ENCODE results near the gene TBX5. TPM values are rescaled to one million over a fixed set of nuclear protein-coding genes. Genes with fewer than 3 reads are reported as not detected.
A peak's percentile ranks its signal among the peaks of the same experiment; 100 is the strongest.

TBX5 gene
- total and polyA plus RNA-seq, 2 of the 4 experiments (the other 2 are of a cell fraction) = 13.3 to 14.7 TPM

- intact Hi-C loops (cut with micrococcal nuclease) (no loop called here), dilution Hi-C loops (cut with HindIII; ENCODE audit: low sequenced_read_pairs, unreplicated experiment) (no loop called here), in situ Hi-C loops (cut with MboI; ENCODE audit: low sequenced_read_pairs) (no loop called here)
- Histone ChIP-seq H4K20me1 (ENCODE audit: insufficient read depth, low read length) (no peaks in the 10 kb centered on the region), H4K91ac (ENCODE audit: insufficient read depth, low read depth, low read length) (no peak overlapping the region), H2AK9ac (replicated peaks; ENCODE audit: low read depth, low read length, poor library complexity) (no peak overlapping the region), H3K14ac (replicated peaks; ENCODE audit: low read depth, low read length) (no peak overlapping the region), H4K5ac (ENCODE audit: low read depth, low read length) (no peak overlapping the region), H3K4ac (ENCODE audit: low read depth, low read length) (no peak overlapping the region), H2AK5ac (ENCODE audit: low read depth, low read length) (no peak overlapping the region), H2AFZ (replicated peaks; ENCODE audit: low read length, poor library complexity) (no peak overlapping the region), H2BK15ac (ENCODE audit: low read depth, low read length) (no peak overlapping the region), H3K18ac (ENCODE audit: low read depth, low read length) (no peak overlapping the region), H3K56ac (ENCODE audit: extremely low read depth, insufficient read depth, low read length) (no peak overlapping the region), H3K9ac (ENCODE audit: low read depth, low read length) (no peak overlapping the region), H2BK20ac (ENCODE audit: low read depth, low read length) (no peak overlapping the region), H3K9me1 (ENCODE audit: insufficient read depth, low read length) (peaks cover 16% of the 10 kb centered on the region), H3K4me2 (ENCODE audit: low read depth, low read length) (no peak overlapping the region), H3K4me1 (ENCODE audit: control insufficient read depth, insufficient read depth, low read length) (peaks cover 3% of the 10 kb centered on the region), H3K79me1 (ENCODE audit: low read depth in 1 of 2, low read length in 2 of 2) (no peaks in the 10 kb centered on the region), H3K36me3 (ENCODE audit: control insufficient read depth, insufficient read depth, low read length) (no peaks in the 10 kb centered on the region), H3K4me3 (ENCODE audit: insufficient read depth, low read depth, low read length) (no peak overlapping the region), H2BK120ac (ENCODE audit: low read depth, low read length) (0 out of 2 replicates have a peak overlapping the region, but pooled peaks have one; percentile 55), H3K27me3 (ENCODE audit: control insufficient read depth, insufficient read depth, low read length) (no peaks in the 10 kb centered on the region), H3K23ac (ENCODE audit: low read depth, low read length) (no peak overlapping the region), H2BK5ac (ENCODE audit: low read depth, low read length, poor library complexity, severe bottlenecking) (no peak overlapping the region), H3K9me3 (ENCODE audit: control insufficient read depth, insufficient read depth, low read length) (no peaks in the 10 kb centered on the region), H3K27ac (ENCODE audit: insufficient read depth, low read length) (no peak overlapping the region), H4K8ac (ENCODE audit: low read depth in 2 of 2, low read length in 2 of 2) (no peak overlapping the region)
- CTCF ChIA-PET = interaction anchor here (1.0 to 1.2 kb wide), 2 partner anchors 12 to 57 kb away, joined by 3 to 4 read pairs; no protein-coding TSS in a partner anchor
- BruUV-seq (replicated peaks) = no TSS peak
- WGBS, 2 experiments (ENCODE audit: extremely low coverage in 2 of 2, insufficient read length in 1 of 2) = 67% methylated on average over 1 of the region's 4 CpGs; no CpG with 5 or more reads in 1 of the 2 experiments
- TF ChIP-seq CEBPB (IDR thresholded peaks at IDR 0.05; ENCODE audit: low read depth, low read length) (no peak), MXI1 (IDR thresholded peaks at IDR 0.05; ENCODE audit: borderline replicate concordance, low read depth, low read length) (no peak), BHLHE40 (IDR thresholded peaks at IDR 0.05; ENCODE audit: low read depth, low read length) (no peak), RAD21 (IDR thresholded peaks at IDR 0.05; ENCODE audit: low read length) (no peak), RCOR1 (IDR thresholded peaks at IDR 0.05; ENCODE audit: insufficient replicate concordance, low read length) (no peak), RFX5 (IDR thresholded peaks at IDR 0.05; ENCODE audit: low read depth, low read length) (no peak), MAFK (IDR thresholded peaks at IDR 0.05; ENCODE audit: low read depth, low read length) (no peak), CTCF (conservative IDR thresholded peaks at IDR 0.05; ENCODE audit: low read depth, low read length) (no peak), SMC3 (IDR thresholded peaks at IDR 0.05; ENCODE audit: low read depth, low read length) (no peak), MAZ (IDR thresholded peaks at IDR 0.05; ENCODE audit: borderline replicate concordance, low read depth, low read length) (no peak), NFE2L2 (IDR thresholded peaks at IDR 0.05; ENCODE audit: low read depth, low read length) (no peak), ELK1 (IDR thresholded peaks at IDR 0.05; ENCODE audit: borderline replicate concordance, low read depth, low read length) (no peak), POLR2A (IDR thresholded peaks at IDR 0.05; ENCODE audit: low read depth, low read length) (no peak), USF2 (IDR thresholded peaks at IDR 0.05; ENCODE audit: low read depth, low read length) (no peak), FOS (IDR thresholded peaks at IDR 0.05; ENCODE audit: low read depth, low read length) (no peak), CHD1 (IDR thresholded peaks at IDR 0.05; ENCODE audit: low read depth, low read length) (no peak)
- ATAC-seq (ENCODE audit: low read depth) (no peak), DNase-seq (peak; percentile 20)
- POLR2A ChIA-PET (ENCODE audit: unreplicated experiment) = no interaction called here
Measured at GRCh38 chr12:114311974-114312373, 94.0 kb downstream of the TBX5 start.
